Ectodermal cell (in vitro differentiated cells): ENCODE results near the gene ZNF282. TPM values are rescaled to one million over a fixed set of nuclear protein-coding genes. Genes with fewer than 3 reads are reported as not detected.
A peak's percentile ranks its signal among the peaks of the same experiment; 100 is the strongest.

ENCODE experiments used
- H3K27ac ChIP-seq: 2 replicates; pipeline ENCODE4 v1.7.0; 2013; ENCODE audit warnings: mild to moderate bottlenecking, low read depth, low read length; ENCODE audit not compliant: insufficient read depth, poor library complexity, severe bottlenecking
- H3K27me3 ChIP-seq: 2 replicates; pipeline ENCODE4 v1.7.0; 2013; ENCODE audit warnings: mild to moderate bottlenecking, low read length; ENCODE audit not compliant: insufficient read depth, control insufficient read depth, poor library complexity, severe bottlenecking
- H3K36me3 ChIP-seq: one replicate; pipeline ENCODE4 v1.7.0; 2013; ENCODE audit warnings: low read length; ENCODE audit not compliant: control insufficient read depth, insufficient read depth
- H3K4me1 ChIP-seq: one replicate; pipeline ENCODE4 v1.7.0; 2013; ENCODE audit warnings: low read length; ENCODE audit not compliant: control insufficient read depth, insufficient read depth
- H3K4me3 ChIP-seq: 2 replicates; pipeline ENCODE4 v1.7.0; 2013; ENCODE audit warnings: low read depth, low read length, control low read depth; ENCODE audit not compliant: insufficient read depth
- H3K9me3 ChIP-seq: 2 replicates; pipeline ENCODE4 v1.7.0; 2013; ENCODE audit warnings: mild to moderate bottlenecking, low read length, moderate library complexity; ENCODE audit not compliant: control insufficient read depth
- WGBS, 2 experiments: methylation state at CpG; one replicate each; pipeline ENCODE4 v1.1.7; 2013; ENCODE audit warnings: missing lambda C conversion rate in 2 of 2; 5-methylcytosine and 5-hydroxymethylcytosine counted together
- polyA plus RNA-seq, 4 experiments: library from polyadenylated mRNA; stranded (reverse); fragments of 50-300 nt; gene quantifications; one replicate each; pipeline ENCODE4 v1.2.3, GENCODE V29; 2013

ZNF282 gene
- 24.9 TPM for polyA plus RNA-seq (2013, experiment 1 of 4)
- 26.9 TPM for polyA plus RNA-seq (2013, experiment 2 of 4)
- 24.0 TPM for polyA plus RNA-seq (2013, experiment 3 of 4)
- 24.5 TPM for polyA plus RNA-seq (2013, experiment 4 of 4)

DNA sequence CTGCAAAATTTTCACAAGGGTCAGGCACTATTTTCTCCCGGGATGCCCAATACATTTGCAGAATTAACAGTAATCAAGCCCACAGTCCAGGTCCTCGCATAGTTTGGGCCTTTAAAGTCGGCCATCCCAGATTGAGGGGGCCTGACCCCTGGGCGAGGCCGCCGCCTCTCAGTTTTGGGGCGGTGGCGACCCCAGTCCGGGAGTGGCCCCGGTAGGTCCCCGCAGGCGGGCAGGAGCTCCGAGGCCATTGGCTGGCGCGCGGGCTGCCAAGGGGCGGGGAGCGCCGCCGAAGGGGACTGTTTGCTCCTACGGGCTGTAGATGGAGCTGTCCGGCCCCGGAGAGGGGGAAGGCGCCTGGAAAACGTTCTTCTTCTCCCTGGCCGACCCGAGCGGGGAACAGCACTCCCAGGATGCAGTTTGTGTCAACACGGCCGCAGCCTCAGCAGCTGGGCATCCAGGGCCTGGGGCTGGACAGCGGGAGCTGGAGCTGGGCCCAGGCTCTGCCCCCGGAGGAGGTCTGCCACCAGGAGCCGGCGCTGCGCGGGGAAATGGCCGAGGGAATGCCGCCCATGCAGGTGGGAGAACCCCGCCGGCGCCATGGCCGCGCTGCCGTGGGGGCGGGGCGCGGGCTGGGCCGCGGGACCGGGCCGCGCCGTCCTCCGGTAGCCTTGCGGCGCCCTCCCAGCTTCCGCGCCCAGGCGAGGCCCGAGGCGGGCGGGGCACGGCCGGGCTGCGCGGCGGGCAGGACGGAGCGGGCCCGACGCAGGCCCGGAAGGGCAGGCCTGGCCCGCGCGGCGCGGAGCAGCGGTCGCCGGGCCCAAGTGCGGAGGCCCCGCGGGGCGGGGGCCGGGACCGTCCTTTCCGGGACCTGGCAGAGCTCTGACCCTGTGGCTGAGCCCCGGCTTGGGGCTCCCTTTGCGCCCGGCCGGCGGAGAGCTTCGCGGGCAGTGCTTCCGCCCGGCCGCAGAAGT is at the start of gene ZNF282:
ZNF282 (plus strand) TSS at position 367 of the 971 bp plus-strand sequence; CDS start at position 411, 44 bp downstream.
- Histone ChIP-seq H3K9me3 (no peaks in the 10 kb centered on the region), H3K4me1 (peaks cover 8% of the 10 kb centered on the region), H3K36me3 (peaks cover 21% of the 10 kb centered on the region), H3K27ac (peak within 1 kb of the TSS; percentile 76), H3K4me3 (peak within 1 kb of the TSS; percentile 93), H3K27me3 (no peaks in the 10 kb centered on the region)
- WGBS, 2 experiments: 0 to 1% methylated on average over 97 of the region's 97 CpGs

DNA sequence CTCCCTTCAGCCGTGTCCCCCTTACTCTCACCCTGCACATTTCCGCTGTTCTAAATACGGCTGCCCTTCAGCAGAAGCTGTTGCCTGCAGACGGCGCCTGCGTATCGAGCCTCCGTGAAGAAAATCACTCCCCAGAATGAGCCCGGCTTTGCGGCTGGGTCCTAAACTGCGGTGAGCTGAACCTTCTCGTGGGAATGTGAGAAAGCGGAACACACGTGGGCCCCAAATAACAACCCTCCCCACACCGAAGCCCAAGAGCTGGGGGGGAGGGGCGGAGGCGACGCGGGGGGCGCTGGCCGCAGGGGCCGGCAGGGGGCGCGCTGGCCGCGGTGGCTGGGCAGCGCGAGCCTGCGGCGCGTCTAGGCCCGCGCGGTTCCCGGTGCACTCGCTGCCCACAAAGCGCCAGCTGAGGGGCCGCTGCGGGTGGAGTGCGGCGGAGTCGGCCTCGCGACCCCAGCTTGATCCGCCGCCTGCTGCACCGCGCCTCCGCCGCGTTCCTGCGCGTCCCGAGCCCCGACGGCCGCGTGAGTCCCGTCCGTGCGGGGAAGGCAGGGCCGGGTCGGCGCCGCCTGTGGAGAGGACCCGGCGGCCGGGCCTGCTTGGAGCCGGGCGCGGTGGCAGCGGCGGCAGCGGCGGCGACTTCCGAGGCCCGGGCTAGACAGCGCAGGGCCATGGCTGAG is 48.1 kb upstream of the ZNF282 start, which contains the start of gene ZNF398:
ZNF398 (plus strand) TSS at position 382 of the 680 bp plus-strand sequence; CDS start at position 672, 290 bp downstream.
- no peaks in the 10 kb centered on the region for H3K9me3 ChIP-seq
- H3K4me1 ChIP-seq: no peaks in the 10 kb centered on the region
- no peaks in the 10 kb centered on the region for H3K27me3 ChIP-seq
- no peaks in the 10 kb centered on the region for H3K36me3 ChIP-seq
- no peak within 1 kb of the TSS for H3K27ac ChIP-seq
- peak within 1 kb of the TSS; percentile 88 for H3K4me3 ChIP-seq
- WGBS, 2 experiments: 3 to 5% methylated on average over 79 of the region's 79 CpGs

DNA sequence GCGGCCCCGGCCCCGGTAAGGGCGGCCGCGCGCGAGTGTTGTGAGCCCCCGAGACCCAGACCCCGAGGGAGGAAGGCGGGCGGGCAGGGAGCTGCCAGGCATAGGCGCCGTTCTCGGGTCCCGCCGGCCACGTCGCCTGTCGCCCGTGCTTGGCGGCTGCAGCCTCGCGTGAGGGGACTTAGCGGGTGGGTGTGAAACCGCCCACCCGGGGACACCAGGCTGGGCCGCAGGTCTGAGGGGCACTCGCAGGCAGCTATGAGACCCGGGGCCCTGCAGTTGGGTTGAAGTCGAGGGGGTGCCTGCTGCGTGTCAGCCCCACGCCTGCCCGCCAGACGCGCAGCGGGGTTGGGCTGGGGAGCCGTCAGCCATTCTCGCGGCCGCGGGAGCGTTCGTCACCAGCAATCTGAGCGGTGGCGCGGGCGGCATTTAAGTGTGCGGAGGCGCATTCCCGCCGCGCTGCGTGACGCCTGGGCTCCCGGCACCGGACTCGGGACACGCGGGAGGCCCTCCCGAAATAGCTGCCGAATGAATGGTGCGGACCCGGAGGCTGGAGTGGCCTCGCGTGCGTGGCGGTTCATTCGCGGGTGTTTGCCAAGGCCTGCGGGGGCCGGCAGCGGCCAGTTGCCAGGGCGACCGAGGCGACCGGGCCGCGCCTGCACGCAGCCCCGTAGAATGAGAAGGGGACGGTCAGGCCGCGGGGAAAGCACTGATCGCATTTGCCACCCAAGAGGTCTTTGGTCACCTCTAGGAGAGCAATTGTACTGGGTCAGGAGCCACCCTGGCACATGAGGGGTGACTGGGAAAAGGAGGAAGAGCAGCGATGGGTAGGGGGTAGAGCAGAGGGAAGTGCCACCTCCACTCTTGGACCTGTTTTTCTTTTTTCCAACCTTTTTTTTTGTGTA is 47.3 kb upstream of the ZNF282 start:
- Histone ChIP-seq H3K36me3 (no peaks in the 10 kb centered on the region), H3K27ac (peak overlapping the region; percentile 26), H3K4me1 (no peaks in the 10 kb centered on the region), H3K27me3 (no peaks in the 10 kb centered on the region), H3K4me3 (peak overlapping the region; percentile 88), H3K9me3 (no peaks in the 10 kb centered on the region)
- WGBS, 2 experiments: 0% methylated on average over 86 of the region's 86 CpGs

DNA sequence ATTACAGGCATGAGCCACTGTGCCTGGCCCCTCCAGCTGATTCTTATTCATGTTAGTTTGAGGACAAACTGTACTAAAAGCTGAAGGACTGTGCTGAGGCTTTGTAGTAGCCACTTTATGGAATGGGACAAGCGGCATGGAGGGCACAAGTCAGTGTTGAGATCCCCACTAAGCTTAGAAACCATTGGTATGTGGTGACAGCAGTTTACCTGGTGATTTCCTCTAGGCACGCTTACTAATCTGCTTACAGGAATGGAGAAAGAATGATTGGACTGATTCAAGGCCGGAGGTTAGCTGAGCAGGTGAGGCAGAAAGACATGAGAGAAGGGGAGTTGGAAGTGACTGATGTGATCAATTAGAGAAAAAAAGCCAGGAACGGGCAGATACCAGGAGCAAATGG is 44.4 kb upstream of the ZNF282 start:
- 77 to 81% methylated on average over 4 of the region's 4 CpGs for WGBS, 2 experiments
- H3K36me3 ChIP-seq: peaks cover 6% of the 10 kb centered on the region
- no peaks in the 10 kb centered on the region for H3K9me3 ChIP-seq
- no peak overlapping the region for H3K27ac ChIP-seq
- H3K4me1 ChIP-seq: no peaks in the 10 kb centered on the region
- no peak overlapping the region for H3K4me3 ChIP-seq
- no peaks in the 10 kb centered on the region for H3K27me3 ChIP-seq

DNA sequence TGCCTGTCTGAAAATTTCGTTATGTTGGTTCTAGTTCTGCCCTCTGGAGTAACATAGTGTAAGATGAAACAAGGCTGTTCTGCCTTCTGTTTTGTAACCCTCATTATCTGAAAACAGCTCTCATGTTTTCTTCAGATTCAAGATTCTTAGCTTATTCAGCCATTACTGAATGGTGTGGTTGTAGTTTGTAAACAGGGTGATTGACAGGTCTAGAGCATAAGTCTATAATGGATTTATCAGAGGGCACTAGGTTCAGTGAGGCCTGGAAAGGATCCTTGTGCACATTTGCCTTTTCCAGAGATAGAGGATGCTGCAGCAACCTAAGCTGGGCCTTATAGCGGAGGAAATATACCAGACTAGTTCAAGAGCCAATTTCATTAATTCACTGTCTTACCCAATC is 42.0 kb upstream of the ZNF282 start:
- WGBS, 2 experiments: 93 to 96% methylated on average over 2 of the region's 2 CpGs
- Histone ChIP-seq H3K9me3 (no peaks in the 10 kb centered on the region), H3K27ac (no peak overlapping the region), H3K27me3 (no peaks in the 10 kb centered on the region), H3K4me3 (no peak overlapping the region), H3K36me3 (peaks cover 6% of the 10 kb centered on the region), H3K4me1 (no peaks in the 10 kb centered on the region)

DNA sequence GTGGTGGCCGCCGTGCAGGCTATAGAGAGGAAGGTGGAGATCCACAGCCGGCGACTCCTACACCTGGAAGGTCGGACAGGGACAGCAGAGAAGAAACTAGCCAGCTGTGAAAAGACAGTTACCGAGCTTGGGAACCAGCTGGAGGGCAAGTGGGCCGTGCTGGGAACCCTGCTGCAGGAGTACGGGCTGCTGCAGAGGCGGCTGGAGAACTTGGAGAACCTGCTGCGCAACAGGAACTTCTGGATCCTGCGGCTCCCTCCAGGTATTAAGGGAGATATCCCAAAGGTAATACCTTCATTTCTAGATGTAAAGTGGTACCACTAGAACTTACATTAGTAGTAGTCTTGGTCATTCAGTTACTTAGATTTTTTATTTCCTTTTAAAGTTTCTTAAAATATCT is 41.3 kb upstream of the ZNF282 start:
- H3K4me3 ChIP-seq: no peak overlapping the region
- peaks cover 6% of the 10 kb centered on the region for H3K36me3 ChIP-seq
- H3K4me1 ChIP-seq: no peaks in the 10 kb centered on the region
- 94 to 96% methylated on average over 11 of the region's 11 CpGs for WGBS, 2 experiments
- no peak overlapping the region for H3K27ac ChIP-seq
- H3K27me3 ChIP-seq: no peaks in the 10 kb centered on the region
- no peaks in the 10 kb centered on the region for H3K9me3 ChIP-seq

DNA sequence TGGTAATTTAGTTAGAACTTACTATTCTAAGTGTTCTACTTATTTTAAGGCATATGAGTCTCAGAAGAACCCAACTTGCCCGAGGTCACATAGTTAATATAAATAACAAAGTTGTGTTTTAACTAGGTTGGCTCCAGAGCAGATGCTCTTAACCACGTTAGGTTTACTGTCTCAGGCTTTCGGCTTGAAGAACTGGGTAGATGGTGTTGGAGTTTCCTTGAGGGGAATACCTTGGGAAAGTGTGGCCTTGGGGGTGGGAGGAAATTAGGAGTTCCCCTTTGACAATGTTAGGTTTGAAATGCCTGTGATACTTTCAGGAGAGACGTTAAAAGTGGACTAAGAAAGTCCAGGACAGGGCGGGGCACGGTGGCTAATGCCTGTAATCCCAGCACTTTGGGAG is 38.4 kb upstream of the ZNF282 start:
- no peaks in the 10 kb centered on the region for H3K4me1 ChIP-seq
- no peaks in the 10 kb centered on the region for H3K27me3 ChIP-seq
- H3K36me3 ChIP-seq: peaks cover 6% of the 10 kb centered on the region
- no peak overlapping the region for H3K27ac ChIP-seq
- no peak overlapping the region for H3K4me3 ChIP-seq
- 94 to 95% methylated on average over 6 of the region's 6 CpGs for WGBS, 2 experiments
- H3K9me3 ChIP-seq: no peaks in the 10 kb centered on the region

DNA sequence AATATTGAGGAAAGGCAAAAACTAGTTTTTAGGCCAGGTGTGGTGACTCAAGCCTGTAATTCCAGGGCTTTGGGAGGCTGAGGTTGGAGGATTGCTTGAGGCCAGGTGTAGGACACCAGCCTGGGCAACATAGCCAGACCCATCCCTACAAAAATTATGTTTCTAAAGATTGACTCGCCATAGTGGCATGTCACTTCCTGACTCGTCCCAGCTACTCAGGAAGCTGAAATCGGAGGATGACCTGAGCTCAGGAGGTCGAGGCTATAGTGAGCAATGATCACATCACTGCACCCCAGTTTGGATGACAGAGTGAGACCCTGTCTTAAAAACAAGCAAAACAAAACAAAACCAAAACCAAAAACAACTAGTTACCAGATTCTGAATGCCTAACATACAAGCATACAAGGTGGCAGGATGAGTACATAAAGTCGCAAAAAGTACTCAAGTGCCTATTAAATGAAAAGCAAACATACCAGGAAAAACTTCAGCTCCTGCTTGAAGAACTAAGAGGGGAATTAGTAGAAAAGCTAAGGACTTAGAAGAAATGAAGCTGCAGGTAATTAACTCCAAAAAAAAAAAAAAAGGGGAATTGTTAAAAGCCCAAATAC is 34.0 kb upstream of the ZNF282 start:
- H3K4me3 ChIP-seq: no peak overlapping the region
- H3K4me1 ChIP-seq: no peaks in the 10 kb centered on the region
- no peaks in the 10 kb centered on the region for H3K27me3 ChIP-seq
- 92 to 94% methylated on average over 5 of the region's 5 CpGs for WGBS, 2 experiments
- H3K27ac ChIP-seq: no peak overlapping the region
- peaks cover 4% of the 10 kb centered on the region for H3K36me3 ChIP-seq
- H3K9me3 ChIP-seq: no peaks in the 10 kb centered on the region

DNA sequence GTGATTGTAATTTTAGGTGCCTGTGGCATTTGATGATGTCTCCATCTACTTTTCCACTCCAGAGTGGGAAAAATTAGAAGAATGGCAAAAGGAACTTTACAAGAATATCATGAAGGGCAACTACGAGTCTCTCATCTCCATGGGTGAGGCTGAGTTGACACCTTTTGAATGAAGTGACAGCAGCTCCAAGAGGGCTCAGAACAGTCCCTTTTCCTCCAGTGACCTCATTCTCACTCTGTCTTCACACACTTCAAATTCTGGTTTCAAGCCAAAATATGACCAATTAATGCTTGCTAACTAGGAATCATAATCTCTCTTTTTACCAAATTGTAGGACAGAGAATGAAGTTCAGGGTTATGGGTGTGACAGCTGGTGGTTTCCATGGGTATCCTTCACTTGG is 29.2 kb upstream of the ZNF282 start:
- H3K36me3 ChIP-seq: peaks cover 17% of the 10 kb centered on the region
- H3K27me3 ChIP-seq: no peaks in the 10 kb centered on the region
- no peak overlapping the region for H3K4me3 ChIP-seq
- no peak overlapping the region for H3K27ac ChIP-seq
- H3K9me3 ChIP-seq: no peaks in the 10 kb centered on the region
- WGBS, 2 experiments: 95 to 100% methylated on average over 1 of the region's 1 CpG
- H3K4me1 ChIP-seq: no peaks in the 10 kb centered on the region
